ENCODE measurements around the gene RNF224. TPM values are rescaled to one million over a fixed set of nuclear protein-coding genes. Genes with fewer than 3 reads are reported as not detected.

Gene RNF224
- polyA plus RNA-seq, 1 donor from 2014 or later, result not detected

DNA sequence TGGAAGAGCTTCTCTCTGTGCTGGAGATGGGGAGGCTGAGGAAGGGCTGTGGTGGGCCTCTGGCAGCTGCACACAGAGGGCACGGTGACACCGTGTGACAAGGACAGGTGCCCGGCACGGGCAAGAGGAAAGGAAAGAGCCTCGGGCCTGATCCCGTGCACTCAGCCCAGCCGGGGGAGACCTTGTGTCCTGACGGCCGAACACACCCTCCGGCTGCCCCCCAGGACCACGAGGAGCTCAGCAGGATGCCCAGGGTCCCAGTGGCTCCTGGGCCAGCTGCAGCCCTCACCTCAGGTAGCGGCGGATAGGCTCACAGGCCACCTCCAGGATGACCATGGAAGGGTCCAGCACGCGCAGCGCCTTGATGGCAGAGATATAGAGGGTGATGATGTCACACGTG is 44.5 kb upstream of the RNF224 start:
- no peaks in the 10 kb centered on the region for H3F3A ChIP-seq (ENCODE audit: insufficient read depth, low read length, poor library complexity, severe bottlenecking)
- H3K79me2 ChIP-seq (replicated peaks; ENCODE audit: insufficient read depth, low read length), result peaks cover 11% of the 10 kb centered on the region
- H4K20me1 ChIP-seq (ENCODE audit: insufficient read depth), result no peaks in the 10 kb centered on the region
- no peak overlapping the region for H3K4me3 ChIP-seq (ENCODE audit: low read length)
- H3K27ac ChIP-seq (ENCODE audit: low read length), result no peak overlapping the region
- TF ChIP-seq, protein P1, sequence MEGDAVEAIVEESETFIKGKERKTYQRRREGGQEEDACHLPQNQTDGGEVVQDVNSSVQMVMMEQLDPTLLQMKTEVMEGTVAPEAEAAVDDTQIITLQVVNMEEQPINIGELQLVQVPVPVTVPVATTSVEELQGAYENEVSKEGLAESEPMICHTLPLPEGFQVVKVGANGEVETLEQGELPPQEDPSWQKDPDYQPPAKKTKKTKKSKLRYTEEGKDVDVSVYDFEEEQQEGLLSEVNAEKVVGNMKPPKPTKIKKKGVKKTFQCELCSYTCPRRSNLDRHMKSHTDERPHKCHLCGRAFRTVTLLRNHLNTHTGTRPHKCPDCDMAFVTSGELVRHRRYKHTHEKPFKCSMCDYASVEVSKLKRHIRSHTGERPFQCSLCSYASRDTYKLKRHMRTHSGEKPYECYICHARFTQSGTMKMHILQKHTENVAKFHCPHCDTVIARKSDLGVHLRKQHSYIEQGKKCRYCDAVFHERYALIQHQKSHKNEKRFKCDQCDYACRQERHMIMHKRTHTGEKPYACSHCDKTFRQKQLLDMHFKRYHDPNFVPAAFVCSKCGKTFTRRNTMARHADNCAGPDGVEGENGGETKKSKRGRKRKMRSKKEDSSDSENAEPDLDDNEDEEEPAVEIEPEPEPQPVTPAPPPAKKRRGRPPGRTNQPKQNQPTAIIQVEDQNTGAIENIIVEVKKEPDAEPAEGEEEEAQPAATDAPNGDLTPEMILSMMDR (IDR thresholded peaks at IDR 0.05; ENCODE audit: poor library complexity, severe bottlenecking), result no peak
- TF ChIP-seq SMC3 (conservative IDR thresholded peaks at IDR 0.05; ENCODE audit: poor library complexity) (no peak), RAD21 (conservative IDR thresholded peaks at IDR 0.05) (no peak), MXI1 (conservative IDR thresholded peaks at IDR 0.05; ENCODE audit: poor library complexity, severe bottlenecking) (no peak), EZH2 (IDR thresholded peaks at IDR 0.05; ENCODE audit: borderline replicate concordance, insufficient read depth, low read length, poor library complexity, severe bottlenecking) (no peak), TAF1 (IDR thresholded peaks at IDR 0.05; ENCODE audit: low read depth) (no peak)
- H3K9ac ChIP-seq (ENCODE audit: low read length), result no peak overlapping the region
- H3K9me3 ChIP-seq (ENCODE audit: low read length), result no peaks in the 10 kb centered on the region
- H3K36me3 ChIP-seq (ENCODE audit: insufficient read depth, low read length), result no peaks in the 10 kb centered on the region
- no peaks in the 10 kb centered on the region for H3K9me2 ChIP-seq (ENCODE audit: insufficient read depth, low read length)
- no peaks in the 10 kb centered on the region for H3K27me3 ChIP-seq (ENCODE audit: insufficient read depth, low read depth, low read length)
- no peak overlapping the region for H2AFZ ChIP-seq (ENCODE audit: low read depth, low read length)
- H3K4me2 ChIP-seq (ENCODE audit: low read length), result no peak overlapping the region

DNA sequence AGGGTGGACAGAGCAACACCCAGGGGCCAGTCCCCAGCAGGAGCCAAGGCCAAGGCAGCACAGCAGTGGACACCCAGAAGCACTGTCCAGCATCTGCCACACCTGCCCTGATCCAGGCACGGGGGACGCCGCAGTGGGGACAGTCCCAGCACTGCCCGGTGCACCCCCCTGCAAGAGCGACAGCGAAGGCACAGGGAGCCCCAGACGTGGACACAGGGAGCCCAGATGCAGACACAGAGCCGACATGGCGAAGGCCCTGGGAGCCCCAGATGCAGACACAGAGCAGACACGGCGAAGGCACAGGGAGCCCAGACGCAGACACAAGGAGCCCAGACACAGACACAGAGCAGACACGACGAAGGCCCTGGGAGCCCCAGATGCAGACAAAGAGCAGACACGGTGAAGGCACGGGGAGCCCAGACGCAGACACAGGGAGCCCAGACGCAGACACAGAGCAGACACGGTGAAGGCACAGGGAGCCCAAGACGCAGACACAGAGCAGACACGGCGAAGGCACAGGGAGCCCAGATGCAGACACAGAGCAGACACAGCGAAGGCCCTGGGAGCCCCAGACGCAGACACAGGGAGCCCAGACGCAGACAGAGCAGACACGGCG is 43.2 kb upstream of the RNF224 start:
- no peak overlapping the region for H3K9ac ChIP-seq (ENCODE audit: low read length)
- H4K20me1 ChIP-seq (ENCODE audit: insufficient read depth), result no peaks in the 10 kb centered on the region
- no peaks in the 10 kb centered on the region for H3K27me3 ChIP-seq (ENCODE audit: insufficient read depth, low read depth, low read length)
- H2AFZ ChIP-seq (ENCODE audit: low read depth, low read length), result no peak overlapping the region
- peaks cover 14% of the 10 kb centered on the region for H3K79me2 ChIP-seq (replicated peaks; ENCODE audit: insufficient read depth, low read length)
- no peak overlapping the region for H3K4me2 ChIP-seq (ENCODE audit: low read length)
- TF ChIP-seq TAF1 (IDR thresholded peaks at IDR 0.05; ENCODE audit: low read depth) (no peak), RAD21 (conservative IDR thresholded peaks at IDR 0.05) (no peak), EZH2 (IDR thresholded peaks at IDR 0.05; ENCODE audit: borderline replicate concordance, insufficient read depth, low read length, poor library complexity, severe bottlenecking) (no peak), MXI1 (conservative IDR thresholded peaks at IDR 0.05; ENCODE audit: poor library complexity, severe bottlenecking) (no peak), POLR2AphosphoS5 (IDR thresholded peaks at IDR 0.05) (no peak), EP300 (conservative IDR thresholded peaks at IDR 0.05; ENCODE audit: poor library complexity, severe bottlenecking) (no peak), SMC3 (conservative IDR thresholded peaks at IDR 0.05; ENCODE audit: poor library complexity) (no peak)
- TF ChIP-seq, protein P2, sequence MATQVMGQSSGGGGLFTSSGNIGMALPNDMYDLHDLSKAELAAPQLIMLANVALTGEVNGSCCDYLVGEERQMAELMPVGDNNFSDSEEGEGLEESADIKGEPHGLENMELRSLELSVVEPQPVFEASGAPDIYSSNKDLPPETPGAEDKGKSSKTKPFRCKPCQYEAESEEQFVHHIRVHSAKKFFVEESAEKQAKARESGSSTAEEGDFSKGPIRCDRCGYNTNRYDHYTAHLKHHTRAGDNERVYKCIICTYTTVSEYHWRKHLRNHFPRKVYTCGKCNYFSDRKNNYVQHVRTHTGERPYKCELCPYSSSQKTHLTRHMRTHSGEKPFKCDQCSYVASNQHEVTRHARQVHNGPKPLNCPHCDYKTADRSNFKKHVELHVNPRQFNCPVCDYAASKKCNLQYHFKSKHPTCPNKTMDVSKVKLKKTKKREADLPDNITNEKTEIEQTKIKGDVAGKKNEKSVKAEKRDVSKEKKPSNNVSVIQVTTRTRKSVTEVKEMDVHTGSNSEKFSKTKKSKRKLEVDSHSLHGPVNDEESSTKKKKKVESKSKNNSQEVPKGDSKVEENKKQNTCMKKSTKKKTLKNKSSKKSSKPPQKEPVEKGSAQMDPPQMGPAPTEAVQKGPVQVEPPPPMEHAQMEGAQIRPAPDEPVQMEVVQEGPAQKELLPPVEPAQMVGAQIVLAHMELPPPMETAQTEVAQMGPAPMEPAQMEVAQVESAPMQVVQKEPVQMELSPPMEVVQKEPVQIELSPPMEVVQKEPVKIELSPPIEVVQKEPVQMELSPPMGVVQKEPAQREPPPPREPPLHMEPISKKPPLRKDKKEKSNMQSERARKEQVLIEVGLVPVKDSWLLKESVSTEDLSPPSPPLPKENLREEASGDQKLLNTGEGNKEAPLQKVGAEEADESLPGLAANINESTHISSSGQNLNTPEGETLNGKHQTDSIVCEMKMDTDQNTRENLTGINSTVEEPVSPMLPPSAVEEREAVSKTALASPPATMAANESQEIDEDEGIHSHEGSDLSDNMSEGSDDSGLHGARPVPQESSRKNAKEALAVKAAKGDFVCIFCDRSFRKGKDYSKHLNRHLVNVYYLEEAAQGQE (IDR thresholded peaks at IDR 0.05; ENCODE audit: borderline replicate concordance), result no peak
- TF ChIP-seq, protein P1 (IDR thresholded peaks at IDR 0.05; ENCODE audit: poor library complexity, severe bottlenecking), result no peak
- no peaks in the 10 kb centered on the region for H3K36me3 ChIP-seq (ENCODE audit: insufficient read depth, low read length)
- H3K9me3 ChIP-seq (ENCODE audit: low read length), result no peaks in the 10 kb centered on the region
- no peak overlapping the region for H3K4me3 ChIP-seq (ENCODE audit: low read length)
- no peaks in the 10 kb centered on the region for H3K9me2 ChIP-seq (ENCODE audit: insufficient read depth, low read length)
- no peaks in the 10 kb centered on the region for H3F3A ChIP-seq (ENCODE audit: insufficient read depth, low read length, poor library complexity, severe bottlenecking)
- no peak overlapping the region for H3K27ac ChIP-seq (ENCODE audit: low read length)
